ENCODE results near the gene SMAP1.

DNA sequence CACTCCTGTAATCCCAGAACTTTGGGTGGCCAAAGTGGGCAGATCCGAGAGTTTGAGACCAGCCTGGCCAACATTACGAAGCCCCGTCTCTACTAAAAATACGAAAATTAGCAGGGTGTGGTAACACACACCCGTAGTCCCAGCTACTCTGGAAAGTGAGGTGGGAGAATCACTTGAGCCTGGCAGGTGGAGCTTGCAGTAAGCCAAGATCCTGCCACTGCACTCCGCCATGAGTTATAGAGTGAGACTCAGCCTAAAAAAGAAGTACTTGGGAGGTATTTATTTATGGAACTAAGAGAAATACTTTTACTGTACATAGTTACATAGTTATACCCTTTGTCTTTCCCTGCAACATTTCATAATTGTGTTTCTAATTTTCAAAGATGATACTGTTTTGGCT is 67.8 kb downstream of the SMAP1 start:
- TF ChIP-seq CTCF (IDR thresholded peaks at IDR 0.05 in 2 of 3, conservative IDR thresholded peaks at IDR 0.05 in 1 of 3; ENCODE audit: borderline replicate concordance in 1 of 3, insufficient read depth in 1 of 3, low read depth in 2 of 3, low read length in 2 of 3) (no peak), EZH2phosphoT487 (IDR thresholded peaks at IDR 0.05; ENCODE audit: borderline replicate concordance) (no peak), POLR2A (IDR thresholded peaks at IDR 0.05; ENCODE audit: borderline replicate concordance, extremely low read depth, insufficient read depth, insufficient read length) (no peak), REST (IDR thresholded peaks at IDR 0.05; ENCODE audit: low read depth) (no peak), ELF1 (IDR thresholded peaks at IDR 0.05; ENCODE audit: borderline replicate concordance, low read depth) (no peak), SIN3A (IDR thresholded peaks at IDR 0.05; ENCODE audit: low read depth) (no peak), CEBPB (IDR thresholded peaks at IDR 0.05; ENCODE audit: low read depth) (no peak), EZH2 (IDR thresholded peaks at IDR 0.05) (no peak), POLR2AphosphoS5 (IDR thresholded peaks at IDR 0.05; ENCODE audit: low read depth, low read length) (no peak), TCF7L2 (IDR thresholded peaks at IDR 0.05; ENCODE audit: borderline replicate concordance, extremely low read depth, insufficient read depth, insufficient read length) (no peak), SP1 (IDR thresholded peaks at IDR 0.05; ENCODE audit: low read depth) (no peak), RAD21 (IDR thresholded peaks at IDR 0.05; ENCODE audit: low read depth) (no peak), FOSL1 (IDR thresholded peaks at IDR 0.05; ENCODE audit: low read depth) (no peak)
